ENCODE data around the gene NAMPT.

The NAMPT gene

DNA sequence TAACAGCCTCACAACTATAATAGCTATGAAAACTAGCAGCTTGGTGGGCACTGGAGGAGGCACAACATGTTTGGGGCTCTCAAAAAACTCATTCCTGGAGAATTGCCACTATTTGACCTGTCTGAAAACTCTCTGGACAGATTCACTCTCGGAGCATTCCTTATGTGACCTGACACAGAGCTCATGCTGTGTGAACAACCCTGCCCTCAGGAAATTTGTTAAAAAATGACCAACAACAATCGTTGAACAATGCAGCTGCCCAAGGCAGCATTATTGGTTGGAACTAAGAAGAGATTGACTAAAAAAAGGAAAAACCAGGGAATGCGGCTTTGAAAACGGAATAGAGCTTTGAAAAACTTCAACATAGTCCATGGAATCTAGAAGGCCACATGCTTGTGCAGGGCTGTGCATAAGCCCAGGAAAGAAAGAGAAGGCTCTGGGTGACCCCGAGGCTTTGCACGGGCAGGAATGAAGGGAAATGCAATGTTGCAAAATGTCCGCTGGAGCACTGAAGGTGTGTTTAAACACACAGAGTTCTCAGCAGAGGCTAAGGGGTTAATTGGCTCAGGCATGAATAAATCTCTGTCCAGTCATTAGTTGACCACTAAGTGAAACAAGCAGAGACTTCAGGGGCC lies 52.8 kb downstream of the NAMPT start:
- Histone ChIP-seq H3F3A (ENCODE audit: low read depth) (no peaks in the 10 kb centered on the region), H3K36me3 (ENCODE audit: insufficient read depth, low read length) (no peaks in the 10 kb centered on the region), H3K4me2 (ENCODE audit: low read depth, low read length, poor library complexity, severe bottlenecking) (no peak overlapping the region), H2AFZ (ENCODE audit: low read length) (no peak overlapping the region), H3K27me3 (ENCODE audit: insufficient read depth, low read length, poor library complexity, severe bottlenecking) (no peaks in the 10 kb centered on the region), H3K79me2 (ENCODE audit: insufficient read depth, low read length) (no peaks in the 10 kb centered on the region), H3K9me2 (replicated peaks; ENCODE audit: low read depth, low read length) (no peaks in the 10 kb centered on the region), H3K4me3 (ENCODE audit: low read length, poor library complexity, severe bottlenecking) (no peak overlapping the region), H3K4me1 (ENCODE audit: insufficient read depth, low read length, poor library complexity, severe bottlenecking) (no peaks in the 10 kb centered on the region), H3K9me3 (ENCODE audit: insufficient read depth, low read depth, low read length) (no peaks in the 10 kb centered on the region), H4K20me1 (ENCODE audit: insufficient read depth, low read length, poor library complexity, severe bottlenecking) (no peaks in the 10 kb centered on the region), H3K9ac (ENCODE audit: low read depth, low read length, poor library complexity, severe bottlenecking) (no peak overlapping the region)
- TF ChIP-seq CTCF (conservative IDR thresholded peaks at IDR 0.05; ENCODE audit: low read length) (no peak), EZH2phosphoT487 (IDR thresholded peaks at IDR 0.05; ENCODE audit: borderline replicate concordance) (no peak)

- Histone ChIP-seq H3K36me3 (ENCODE audit: insufficient read depth, low read length) (no peaks in the 10 kb centered on the region), H3K4me1 (ENCODE audit: insufficient read depth, low read length, poor library complexity, severe bottlenecking) (no peaks in the 10 kb centered on the region), H3K4me2 (ENCODE audit: low read depth, low read length, poor library complexity, severe bottlenecking) (no peak overlapping the region), H3K79me2 (ENCODE audit: insufficient read depth, low read length) (no peaks in the 10 kb centered on the region), H3K9ac (ENCODE audit: low read depth, low read length, poor library complexity, severe bottlenecking) (no peak overlapping the region), H2AFZ (ENCODE audit: low read length) (no peak overlapping the region), H3K27me3 (ENCODE audit: insufficient read depth, low read length, poor library complexity, severe bottlenecking) (no peaks in the 10 kb centered on the region), H3K4me3 (ENCODE audit: low read length, poor library complexity, severe bottlenecking) (no peak overlapping the region), H4K20me1 (ENCODE audit: insufficient read depth, low read length, poor library complexity, severe bottlenecking) (no peaks in the 10 kb centered on the region), H3F3A (ENCODE audit: low read depth) (no peaks in the 10 kb centered on the region), H3K9me3 (ENCODE audit: insufficient read depth, low read depth, low read length) (no peaks in the 10 kb centered on the region), H3K9me2 (replicated peaks; ENCODE audit: low read depth, low read length) (no peaks in the 10 kb centered on the region)
- TF ChIP-seq CTCF (conservative IDR thresholded peaks at IDR 0.05; ENCODE audit: low read length): no peak
- no peak for TF ChIP-seq EZH2phosphoT487 (IDR thresholded peaks at IDR 0.05; ENCODE audit: borderline replicate concordance)
Observed at GRCh38 chr7:106225856-106226255, 58.9 kb downstream of the NAMPT start.

DNA sequence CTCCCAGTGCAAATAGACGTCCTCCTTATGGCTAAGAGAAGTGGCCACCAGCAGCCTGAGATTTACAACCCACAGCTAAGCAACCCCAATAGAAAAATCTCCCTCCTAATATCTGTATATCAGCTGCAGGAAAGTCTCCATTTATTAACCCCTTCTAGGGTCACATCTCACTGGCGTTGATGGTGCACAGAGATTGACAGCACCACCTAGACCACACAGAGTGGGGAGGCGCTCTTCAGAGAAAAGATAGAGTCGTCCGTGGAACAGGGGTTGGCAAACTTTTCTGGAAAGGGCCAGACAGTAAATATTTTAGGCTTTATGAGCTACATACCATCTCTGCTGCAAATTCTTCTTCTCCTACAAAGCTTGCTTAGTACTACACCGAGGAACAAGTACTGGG lies 60.0 kb downstream of the NAMPT start:
- TF ChIP-seq EZH2phosphoT487 (IDR thresholded peaks at IDR 0.05; ENCODE audit: borderline replicate concordance) (no peak), CTCF (conservative IDR thresholded peaks at IDR 0.05; ENCODE audit: low read length) (no peak)
- Histone ChIP-seq H4K20me1 (ENCODE audit: insufficient read depth, low read length, poor library complexity, severe bottlenecking) (no peaks in the 10 kb centered on the region), H2AFZ (ENCODE audit: low read length) (no peak overlapping the region), H3K27me3 (ENCODE audit: insufficient read depth, low read length, poor library complexity, severe bottlenecking) (no peaks in the 10 kb centered on the region), H3K9ac (ENCODE audit: low read depth, low read length, poor library complexity, severe bottlenecking) (no peak overlapping the region), H3K4me2 (ENCODE audit: low read depth, low read length, poor library complexity, severe bottlenecking) (no peak overlapping the region), H3F3A (ENCODE audit: low read depth) (no peaks in the 10 kb centered on the region), H3K4me3 (ENCODE audit: low read length, poor library complexity, severe bottlenecking) (no peak overlapping the region), H3K36me3 (ENCODE audit: insufficient read depth, low read length) (no peaks in the 10 kb centered on the region), H3K79me2 (ENCODE audit: insufficient read depth, low read length) (no peaks in the 10 kb centered on the region), H3K4me1 (ENCODE audit: insufficient read depth, low read length, poor library complexity, severe bottlenecking) (no peaks in the 10 kb centered on the region), H3K9me2 (replicated peaks; ENCODE audit: low read depth, low read length) (no peaks in the 10 kb centered on the region), H3K9me3 (ENCODE audit: insufficient read depth, low read depth, low read length) (no peaks in the 10 kb centered on the region)
